ENCODE measurements around the gene FYCO1.
"Not testable (repeated sequence)": the region's sequence is repeated elsewhere in the genome, so short reads cannot be mapped to it uniquely, and the experiment has no call there.

FYCO1 gene

GRCh38 chr3:46010519-46011113, 15.0 kb upstream of the FYCO1 start:
- no peak for DNase-seq (ENCODE audit: low read depth)

GRCh38 chr3:46008058-46008457, 12.4 kb upstream of the FYCO1 start:
- DNase-seq (ENCODE audit: low read depth), result no peak

GRCh38 chr3:46007280-46007679, 11.7 kb upstream of the FYCO1 start:
- no peak for DNase-seq (ENCODE audit: low read depth)

GRCh38 chr3:46006238-46007032, 10.8 kb upstream of the FYCO1 start:
- no peak for DNase-seq (ENCODE audit: low read depth)

- DNase-seq (ENCODE audit: low read depth), result not testable (repeated sequence)
These were observed 8.1 kb upstream of the FYCO1 start for GRCh38 chr3:46003706-46004105.

- DNase-seq (ENCODE audit: low read depth), result no peak
These were observed 5.6 kb upstream of the FYCO1 start for GRCh38 chr3:46001178-46001577.

GRCh38 chr3:45997942-45998341, 2.3 kb upstream of the FYCO1 start:
- DNase-seq (ENCODE audit: low read depth), result no peak

GRCh38 chr3:45997499-45997898, 1.9 kb upstream of the FYCO1 start:
- DNase-seq (ENCODE audit: low read depth), result not testable (repeated sequence)

GRCh38 chr3:45994419-45995235, 997 bp downstream of the FYCO1 start:
- no peak for DNase-seq (ENCODE audit: low read depth)

- DNase-seq (ENCODE audit: low read depth), result no peak
These were observed 2.1 kb downstream of the FYCO1 start for GRCh38 chr3:45993421-45994027.

GRCh38 chr3:45992821-45993221, 2.8 kb downstream of the FYCO1 start:
- DNase-seq (ENCODE audit: low read depth), result no peak

GRCh38 chr3:45992133-45992729, 3.4 kb downstream of the FYCO1 start:
- DNase-seq (ENCODE audit: low read depth), result no peak

GRCh38 chr3:45991341-45991740, 4.3 kb downstream of the FYCO1 start:
- DNase-seq (ENCODE audit: low read depth), result no peak

GRCh38 chr3:45990181-45990580, 5.4 kb downstream of the FYCO1 start:
- DNase-seq (ENCODE audit: low read depth), result no peak

GRCh38 chr3:45988804-45989203, 6.8 kb downstream of the FYCO1 start:
- DNase-seq (ENCODE audit: low read depth), result no peak

- DNase-seq (ENCODE audit: low read depth), result no peak
These were observed 7.3 kb downstream of the FYCO1 start for GRCh38 chr3:45988362-45988761.

GRCh38 chr3:45987368-45988291, 8.0 kb downstream of the FYCO1 start:
- DNase-seq (ENCODE audit: low read depth), result no peak

GRCh38 chr3:45986303-45986982, 9.2 kb downstream of the FYCO1 start:
- DNase-seq (ENCODE audit: low read depth), result peak; percentile 74

GRCh38 chr3:45985532-45986302, 9.9 kb downstream of the FYCO1 start:
- DNase-seq (ENCODE audit: low read depth), result no peak

Data from HS-27A (cell line).